ENCODE measurements around the gene LPP.

DNA sequence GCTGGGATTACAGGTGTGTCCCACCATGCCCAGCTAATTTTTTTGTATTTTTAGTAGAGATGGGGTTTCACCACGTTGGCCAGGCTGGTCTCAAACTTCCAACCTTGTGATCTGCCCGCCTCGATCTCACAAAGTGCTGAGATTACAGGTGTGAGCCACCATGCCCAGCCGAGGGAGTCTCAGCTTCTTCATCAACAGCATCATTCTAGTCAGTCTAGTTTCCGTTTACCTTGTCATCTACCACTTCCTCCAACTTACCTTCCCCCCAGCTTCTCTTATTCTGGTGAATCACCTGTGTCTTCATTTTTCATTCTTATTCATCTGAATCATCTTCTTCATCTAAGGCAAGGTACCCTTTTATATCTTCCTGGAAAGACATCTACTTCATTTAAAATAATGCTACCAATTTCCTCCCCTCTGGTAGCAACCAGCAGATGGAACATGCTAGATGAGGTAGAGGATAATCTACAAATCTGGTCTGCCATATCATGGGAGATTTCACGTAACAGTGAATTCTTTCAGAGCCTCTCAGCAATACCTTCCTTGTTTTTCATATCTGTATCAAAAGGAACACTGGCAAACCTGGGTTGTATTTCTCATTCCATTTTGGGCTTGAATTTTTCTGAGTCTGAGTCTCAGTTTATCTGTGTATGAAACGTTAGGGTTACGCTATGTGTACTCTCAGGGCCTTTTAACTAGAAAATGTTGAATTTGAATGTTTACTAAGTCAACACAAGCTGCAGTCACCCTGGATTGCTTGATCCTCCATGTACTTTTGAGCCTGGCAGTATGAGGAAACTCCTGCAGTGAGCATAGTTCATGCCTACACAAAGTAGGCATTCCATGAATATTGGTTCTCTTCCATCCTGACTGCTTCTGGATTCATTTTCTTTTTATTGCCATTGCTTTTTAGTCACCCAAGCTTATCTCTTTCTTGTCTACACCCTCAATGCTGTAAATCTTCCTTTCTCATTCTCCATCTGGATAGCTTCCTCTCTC, 16.8 kb downstream of the LPP start:
- TF ChIP-seq EZH2 (IDR thresholded peaks at IDR 0.05; ENCODE audit: borderline replicate concordance, low read depth, low read length, severe bottlenecking) (no peak), CTCF (IDR thresholded peaks at IDR 0.05; ENCODE audit: borderline replicate concordance, extremely low read depth, low read length, poor library complexity, severe bottlenecking) (no peak)

All from DND-41 (cell line).